Measurements from ENCODE around the gene CD101. TPM values are rescaled to one million over a fixed set of nuclear protein-coding genes. Genes with fewer than 3 reads are reported as not detected.

CD101 gene
- total RNA-seq, 1 experiment from 2014 or later, result 1.8 TPM

GRCh38 chr1:117030271-117030877 is 28.8 kb downstream of the CD101 start:
- Histone ChIP-seq H3K14ac (ENCODE audit: insufficient read depth, low read length) (no peak overlapping the region), H2BK15ac (ENCODE audit: low read depth, low read length) (no peak overlapping the region), H3K23me2 (ENCODE audit: insufficient read length, low read depth, low read length, poor library complexity, severe bottlenecking) (no peaks in the 10 kb centered on the region), H2BK120ac (ENCODE audit: low read depth, low read length, poor library complexity, severe bottlenecking) (no peak overlapping the region), H4K5ac (ENCODE audit: insufficient read length, low read depth, low read length) (no peak overlapping the region), H3K27ac (ENCODE audit: insufficient read length, low read depth, low read length) (no peak overlapping the region), H3K79me1 (ENCODE audit: insufficient read depth, low read depth, low read length, poor library complexity, severe bottlenecking) (no peaks in the 10 kb centered on the region), H4K8ac (replicated peaks; ENCODE audit: insufficient read length, low read depth, low read length) (no peak overlapping the region), H3K9me3 (ENCODE audit: control insufficient read depth, low read depth, low read length) (no peaks in the 10 kb centered on the region), H4K91ac (ENCODE audit: insufficient read length, low read depth, low read length) (no peak overlapping the region), H3K79me2 (ENCODE audit: insufficient read depth, low read length) (no peaks in the 10 kb centered on the region), H2AFZ (ENCODE audit: low read length) (no peak overlapping the region), H2AK5ac (ENCODE audit: insufficient read length, low read length) (no peak overlapping the region), H2BK20ac (ENCODE audit: low read depth, low read length, poor library complexity, severe bottlenecking) (no peak overlapping the region), H3K56ac (ENCODE audit: insufficient read length, low read depth, low read length) (no peak overlapping the region), H3K23ac (ENCODE audit: insufficient read length, low read depth, low read length) (no peak overlapping the region), H3K27me3 (ENCODE audit: insufficient read depth, low read length) (no peaks in the 10 kb centered on the region), H3K4me2 (ENCODE audit: insufficient read depth, insufficient read length, low read length) (no peak overlapping the region), H4K20me1 (ENCODE audit: control insufficient read depth, insufficient read depth, insufficient read length) (no peaks in the 10 kb centered on the region), H3K9ac (ENCODE audit: extremely low read depth, insufficient read length, low read length) (no peak overlapping the region), H3K4ac (ENCODE audit: low read depth, low read length) (no peak overlapping the region), H3K4me1 (ENCODE audit: insufficient read depth, low read length) (no peaks in the 10 kb centered on the region), H2BK5ac (ENCODE audit: insufficient read length, low read length) (no peak overlapping the region), H3T11ph (ENCODE audit: low read length) (no peak overlapping the region), H3K18ac (ENCODE audit: insufficient read length, low read depth, low read length) (no peak overlapping the region), H2BK12ac (ENCODE audit: insufficient read length, low read depth, low read length) (no peak overlapping the region)
- no peak overlapping the region; a peak in 1 of 7 replicates for H3K27ac Mint-ChIP-seq
- no peak for TF ChIP-seq CTCF (conservative IDR thresholded peaks at IDR 0.05)
- no peak overlapping the region for H3K4me3 Mint-ChIP-seq
- peaks cover 5 to 16% of the 10 kb centered on the region in 2 experiments; a peak in 3 of 4 replicates for H3K4me1 Mint-ChIP-seq
- no CpG with 5 or more reads among the region's 1 CpG for WGBS (ENCODE audit: extremely low coverage, insufficient read length, low lambda C conversion rate)
- H3K36me3 Mint-ChIP-seq (ENCODE audit: insufficient read depth in 1 of 3, low read depth in 3 of 3), result no peaks in the 10 kb centered on the region
- no peak for DNase-seq
- H3K27me3 Mint-ChIP-seq (ENCODE audit: low read depth), result no peaks in the 10 kb centered on the region
- peaks cover 0 to 2% of the 10 kb centered on the region in 2 experiments; a peak in 1 of 5 replicates for H3K9me3 Mint-ChIP-seq

All from H9 (cell line).